Measurements from ENCODE around the gene POC1A. TPM values are rescaled to one million over a fixed set of nuclear protein-coding genes. Genes with fewer than 3 reads are reported as not detected.

POC1A gene
- total and polyA plus RNA-seq, 12 donors: 0.44 to 3.5 (median 1.1) TPM

GRCh38 chr3:52085681-52086282 is 68.4 kb downstream of the POC1A start:
- intact Hi-C loops (cut with DNase I): no loop called here
- no peak for TF ChIP-seq CTCF (IDR thresholded peaks at IDR 0.05)
- 89 to 95% methylated on average over 10 of the region's 10 CpGs for WGBS, 2 donors
- Histone ChIP-seq H3K27me3 (no peaks in the 10 kb centered on the region), H3K27ac (no peak overlapping the region), H3K36me3 (no peaks in the 10 kb centered on the region), H3K4me1 (peaks cover 10 to 48% (median 44%) of the 10 kb centered on the region in 9 donors), H3K4me3 (no peak overlapping the region), H3K9me3 (no peaks in the 10 kb centered on the region)
- DNase-seq (no peak), ATAC-seq (no peak)

GRCh38 chr3:52084954-52085680 is 69.1 kb downstream of the POC1A start:
- H3K36me3 ChIP-seq: no peaks in the 10 kb centered on the region
- DNase-seq (no peak), ATAC-seq (no peak)
- no peaks in the 10 kb centered on the region for H3K27me3 ChIP-seq
- intact Hi-C loops (cut with DNase I): no loop called here
- no peak overlapping the region for H3K4me3 ChIP-seq
- H3K4me1 ChIP-seq: peaks cover 6 to 41% (median 37%) of the 10 kb centered on the region in 9 donors
- no peaks in the 10 kb centered on the region for H3K9me3 ChIP-seq
- no peak for TF ChIP-seq CTCF (IDR thresholded peaks at IDR 0.05)
- 91 to 95% methylated on average over 13 of the region's 13 CpGs for WGBS, 2 donors
- no peak overlapping the region for H3K27ac ChIP-seq

GRCh38 chr3:52084216-52084945 is 69.8 kb downstream of the POC1A start:
- 96 to 97% methylated on average over 9 of the region's 9 CpGs for WGBS, 2 donors
- DNase-seq: no peak

More at GRCh38 chr3:52084216-52084945, 69.8 kb downstream of the POC1A start:
- H3K9me3 ChIP-seq: no peaks in the 10 kb centered on the region
- H3K36me3 ChIP-seq: no peaks in the 10 kb centered on the region
- H3K27ac ChIP-seq: no peak overlapping the region
- H3K4me3 ChIP-seq: no peak overlapping the region
- no peak for ATAC-seq
- intact Hi-C loops (cut with DNase I): no loop called here
- no peaks in the 10 kb centered on the region for H3K27me3 ChIP-seq
- no peak for TF ChIP-seq CTCF (IDR thresholded peaks at IDR 0.05)
- peaks cover 6 to 34% (median 30%) of the 10 kb centered on the region in 9 donors for H3K4me1 ChIP-seq
